ENCODE measurements around the gene SGCD.

Gene SGCD

DNA sequence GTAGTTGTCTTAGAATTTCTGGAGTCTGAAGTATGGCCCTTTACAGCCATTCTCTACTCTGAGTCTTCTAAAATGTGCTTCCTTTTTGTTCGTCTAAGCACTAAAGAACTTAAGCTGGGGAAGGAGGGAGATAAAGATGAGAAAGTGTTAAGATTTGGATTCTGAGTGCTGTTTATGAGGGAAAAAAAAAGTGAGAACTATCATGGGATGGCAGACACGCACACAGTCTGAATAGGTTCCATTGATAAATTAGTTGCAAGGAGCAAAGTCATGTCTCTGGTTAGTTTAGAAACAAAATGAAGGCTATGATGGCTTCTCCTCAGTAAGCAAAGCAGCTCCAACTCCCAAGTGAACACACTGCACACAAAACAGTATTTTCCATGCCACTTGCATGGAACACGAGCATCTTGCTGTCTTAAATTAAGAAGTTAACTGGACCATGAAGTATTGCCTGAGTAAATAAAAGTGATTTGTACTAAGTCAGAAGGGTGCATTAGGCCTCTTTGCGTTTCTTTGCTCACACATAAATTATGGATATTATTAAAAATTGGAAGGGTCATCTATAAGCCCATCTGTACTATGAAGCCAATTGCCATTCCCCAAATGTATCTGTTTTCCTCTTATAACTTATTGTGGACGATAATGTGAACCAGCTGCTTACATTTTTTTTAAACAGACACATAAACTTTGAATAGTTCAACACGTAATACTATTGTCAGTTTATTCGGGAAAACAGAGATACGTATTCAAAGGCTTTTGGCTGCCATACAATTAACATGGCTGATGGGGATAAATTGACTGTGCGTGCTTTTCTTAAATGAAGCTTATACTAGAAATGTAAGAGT, 199.3 kb downstream of the SGCD start:
- Mint-ChIP-seq H3K27ac (no peak overlapping the region), H3K9me3 (no peaks in the 10 kb centered on the region), H3K36me3 (ENCODE audit: insufficient read depth) (no peaks in the 10 kb centered on the region), H3K4me3 (no peak overlapping the region), H3K27me3 (peaks cover 0 to 5% of the 10 kb centered on the region in 2 donors), H3K4me1 (ENCODE audit: low read depth in 2 of 2) (no peaks in the 10 kb centered on the region)
- ATAC-seq (replicated peaks) (no peak), DNase-seq (no peak)

- Mint-ChIP-seq H3K4me1 (ENCODE audit: low read depth in 2 of 2) (no peaks in the 10 kb centered on the region), H3K27me3 (peaks cover 0 to 5% of the 10 kb centered on the region in 2 donors), H3K27ac (no peak overlapping the region), H3K9me3 (no peaks in the 10 kb centered on the region), H3K36me3 (ENCODE audit: insufficient read depth) (no peaks in the 10 kb centered on the region), H3K4me3 (no peak overlapping the region)
- no peak for ATAC-seq (replicated peaks)
- no peak for DNase-seq
Observed at GRCh38 chr5:156527611-156528010, 200.6 kb downstream of the SGCD start.

GRCh38 chr5:156528673-156529072, 201.7 kb downstream of the SGCD start:
- peaks cover 5 to 8% of the 10 kb centered on the region in 2 donors for H3K27me3 Mint-ChIP-seq
- H3K4me3 Mint-ChIP-seq = no peak overlapping the region
- ATAC-seq (replicated peaks) = no peak
- no peak for DNase-seq
- H3K27ac Mint-ChIP-seq = no peak overlapping the region
- no peaks in the 10 kb centered on the region for H3K4me1 Mint-ChIP-seq (ENCODE audit: low read depth in 2 of 2)
- no peaks in the 10 kb centered on the region for H3K9me3 Mint-ChIP-seq
- H3K36me3 Mint-ChIP-seq (ENCODE audit: insufficient read depth) = no peaks in the 10 kb centered on the region

DNA sequence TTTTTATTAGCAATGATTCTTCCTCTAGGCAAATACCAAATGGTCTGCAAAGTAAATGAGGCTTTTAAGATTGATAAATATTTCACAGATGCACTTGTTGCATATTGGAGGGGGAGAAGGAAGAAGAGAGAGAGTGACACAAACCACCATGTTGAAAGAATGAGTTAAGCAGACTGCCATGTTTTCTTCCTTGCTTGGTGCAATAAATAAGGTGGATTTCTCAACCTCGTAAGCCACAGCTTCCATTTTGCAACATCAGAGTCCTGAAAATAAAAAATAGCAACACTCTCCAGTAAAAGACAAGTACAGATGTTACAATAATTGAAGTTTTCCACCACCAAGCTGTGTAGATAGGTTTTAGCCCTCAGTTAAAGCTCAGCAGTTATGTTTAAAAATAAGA, 202.9 kb downstream of the SGCD start:
- Mint-ChIP-seq H3K27me3 (peaks cover 8 to 12% of the 10 kb centered on the region in 2 donors), H3K36me3 (ENCODE audit: insufficient read depth) (no peaks in the 10 kb centered on the region), H3K4me3 (no peak overlapping the region), H3K27ac (no peak overlapping the region), H3K9me3 (no peaks in the 10 kb centered on the region), H3K4me1 (ENCODE audit: low read depth in 2 of 2) (no peaks in the 10 kb centered on the region)
- ATAC-seq (replicated peaks) (no peak), DNase-seq (no peak)

DNA sequence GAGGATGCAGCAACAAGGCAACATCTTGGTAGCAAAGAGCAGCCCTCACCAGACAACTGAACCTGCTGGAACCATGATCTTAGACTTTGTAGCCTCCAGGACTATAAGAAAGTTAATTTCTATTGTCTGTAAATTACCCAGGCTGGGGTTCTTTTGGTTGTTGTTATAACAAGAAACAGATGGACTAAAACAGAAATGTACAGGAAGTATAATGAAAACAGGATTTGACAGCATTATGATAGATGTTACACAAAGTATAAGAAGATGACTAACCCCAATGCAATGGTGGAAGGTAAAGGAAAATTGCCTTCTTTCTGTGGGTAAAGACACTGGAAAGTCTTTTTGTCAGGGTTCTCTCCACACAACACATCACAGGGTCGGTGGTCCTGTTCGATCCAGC, 204.2 kb downstream of the SGCD start:
- Mint-ChIP-seq H3K9me3 (no peaks in the 10 kb centered on the region), H3K4me3 (no peak overlapping the region), H3K36me3 (ENCODE audit: insufficient read depth) (no peaks in the 10 kb centered on the region), H3K4me1 (ENCODE audit: low read depth in 2 of 2) (no peaks in the 10 kb centered on the region), H3K27me3 (peaks cover 8 to 12% of the 10 kb centered on the region in 2 donors), H3K27ac (no peak overlapping the region)
- no peak for ATAC-seq (replicated peaks)
- DNase-seq = no peak

GRCh38 chr5:156532921-156533320, 206.0 kb downstream of the SGCD start:
- Mint-ChIP-seq H3K9me3 (no peaks in the 10 kb centered on the region), H3K36me3 (ENCODE audit: insufficient read depth) (no peaks in the 10 kb centered on the region), H3K27me3 (peaks cover 14 to 17% of the 10 kb centered on the region in 2 donors), H3K27ac (no peak overlapping the region), H3K4me3 (no peak overlapping the region), H3K4me1 (ENCODE audit: low read depth in 2 of 2) (no peaks in the 10 kb centered on the region)
- no peak for ATAC-seq (replicated peaks)
- no peak for DNase-seq

DNA sequence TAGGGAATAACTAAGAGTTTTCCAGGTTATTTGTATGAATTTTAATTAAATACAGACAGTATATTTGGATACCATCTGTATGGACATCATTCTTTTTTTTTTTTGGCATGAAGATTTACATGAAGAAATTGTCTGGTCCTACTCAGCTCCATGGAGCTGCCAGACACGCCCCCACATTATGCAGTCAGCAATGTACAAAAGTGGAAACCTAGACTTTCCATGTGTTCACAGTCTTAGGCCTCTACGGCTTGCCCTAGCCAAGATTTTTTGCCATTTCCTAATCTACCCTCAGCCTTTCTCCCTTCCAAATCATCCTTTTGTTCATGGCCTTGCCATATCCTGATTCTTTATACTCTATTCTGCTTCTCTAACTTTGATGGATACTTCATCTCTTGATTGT, 207.1 kb downstream of the SGCD start:
- ATAC-seq (replicated peaks) (no peak), DNase-seq (no peak)
- no peaks in the 10 kb centered on the region for H3K36me3 Mint-ChIP-seq (ENCODE audit: insufficient read depth)
- peaks cover 14 to 17% of the 10 kb centered on the region in 2 donors for H3K27me3 Mint-ChIP-seq
- no peak overlapping the region for H3K4me3 Mint-ChIP-seq
- H3K27ac Mint-ChIP-seq = no peak overlapping the region
- no peaks in the 10 kb centered on the region for H3K4me1 Mint-ChIP-seq (ENCODE audit: low read depth in 2 of 2)
- H3K9me3 Mint-ChIP-seq = no peaks in the 10 kb centered on the region

DNA sequence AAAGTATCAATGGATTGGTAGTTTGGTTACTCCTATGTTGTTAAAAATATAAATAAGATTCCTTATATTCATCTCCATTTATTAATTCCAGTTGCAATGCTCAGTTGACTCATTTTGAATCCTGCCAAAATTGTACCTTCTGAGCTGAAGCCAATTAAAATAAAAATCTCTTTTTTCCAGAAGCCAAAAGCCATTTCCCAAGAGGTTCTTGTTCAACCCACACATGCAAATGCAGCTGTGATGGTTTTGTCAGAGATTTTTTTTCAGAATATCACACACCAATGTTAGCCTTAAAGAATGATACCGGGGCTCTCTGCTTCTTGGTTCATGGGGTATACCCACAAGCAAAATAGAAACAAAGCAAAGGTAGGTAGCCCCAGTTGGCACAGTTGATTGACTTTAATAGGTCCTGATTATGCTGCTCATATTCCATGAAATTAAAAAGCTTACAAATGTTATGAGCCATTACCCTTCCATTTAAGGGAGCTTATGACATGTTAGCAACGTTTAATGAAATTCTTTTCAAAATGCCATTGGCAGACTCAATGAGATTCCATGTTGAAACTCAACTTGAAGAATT, 208.0 kb downstream of the SGCD start:
- Mint-ChIP-seq H3K4me3 (no peak overlapping the region), H3K27ac (no peak overlapping the region), H3K4me1 (ENCODE audit: low read depth in 2 of 2) (no peaks in the 10 kb centered on the region), H3K36me3 (ENCODE audit: insufficient read depth) (no peaks in the 10 kb centered on the region), H3K9me3 (no peaks in the 10 kb centered on the region), H3K27me3 (peaks cover 14 to 17% of the 10 kb centered on the region in 2 donors)
- ATAC-seq (replicated peaks) (no peak), DNase-seq (no peak)

GRCh38 chr5:156540491-156540890, 213.5 kb downstream of the SGCD start:
- Mint-ChIP-seq H3K4me1 (ENCODE audit: low read depth in 2 of 2) (no peaks in the 10 kb centered on the region), H3K27ac (no peak overlapping the region), H3K36me3 (ENCODE audit: insufficient read depth) (no peaks in the 10 kb centered on the region), H3K27me3 (peaks cover 18% of the 10 kb centered on the region in 2 donors), H3K4me3 (no peak overlapping the region), H3K9me3 (no peaks in the 10 kb centered on the region)
- no peak for ATAC-seq (replicated peaks)
- no peak for DNase-seq

DNA sequence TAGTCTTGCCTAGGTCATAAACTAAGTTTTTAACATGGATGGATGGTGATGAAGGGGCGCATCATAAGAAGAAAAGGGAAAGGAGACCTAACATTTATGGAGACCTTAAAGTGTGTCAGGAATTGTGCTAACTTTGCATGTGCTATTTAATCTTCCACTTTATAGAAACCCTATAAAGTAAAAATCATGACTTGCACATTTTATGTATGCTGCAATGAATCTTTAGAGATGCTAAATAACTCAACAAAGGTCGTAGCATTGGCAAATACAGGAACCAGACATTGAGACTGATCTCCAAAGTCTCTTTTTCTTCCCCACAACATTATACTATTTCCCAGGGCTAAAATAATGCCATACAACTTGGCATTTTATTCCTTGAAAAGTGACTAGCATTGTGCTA, 214.6 kb downstream of the SGCD start:
- H3K4me1 Mint-ChIP-seq (ENCODE audit: low read depth in 2 of 2) = no peaks in the 10 kb centered on the region
- H3K27me3 Mint-ChIP-seq = peaks cover 18% of the 10 kb centered on the region in 2 donors
- no peaks in the 10 kb centered on the region for H3K9me3 Mint-ChIP-seq
- ATAC-seq (replicated peaks) (no peak), DNase-seq (no peak)
- no peak overlapping the region for H3K4me3 Mint-ChIP-seq
- H3K27ac Mint-ChIP-seq = no peak overlapping the region
- H3K36me3 Mint-ChIP-seq (ENCODE audit: insufficient read depth) = no peaks in the 10 kb centered on the region

- Mint-ChIP-seq H3K4me1 (ENCODE audit: low read depth in 2 of 2) (no peaks in the 10 kb centered on the region), H3K36me3 (ENCODE audit: insufficient read depth) (no peaks in the 10 kb centered on the region), H3K27ac (no peak overlapping the region), H3K27me3 (peaks cover 10% of the 10 kb centered on the region in 2 donors), H3K9me3 (no peaks in the 10 kb centered on the region), H3K4me3 (no peak overlapping the region)
- DNase-seq (no peak), ATAC-seq (replicated peaks) (no peak)
Observed at GRCh38 chr5:156543348-156544145, 216.6 kb downstream of the SGCD start.

- H3K36me3 Mint-ChIP-seq (ENCODE audit: insufficient read depth) = no peaks in the 10 kb centered on the region
- H3K4me1 Mint-ChIP-seq (ENCODE audit: low read depth in 2 of 2) = no peaks in the 10 kb centered on the region
- no peak overlapping the region for H3K27ac Mint-ChIP-seq
- DNase-seq (no peak), ATAC-seq (replicated peaks) (no peak)
- H3K4me3 Mint-ChIP-seq = no peak overlapping the region
- no peaks in the 10 kb centered on the region for H3K9me3 Mint-ChIP-seq
- peaks cover 7 to 9% of the 10 kb centered on the region in 2 donors for H3K27me3 Mint-ChIP-seq
Observed at GRCh38 chr5:156552855-156553358, 225.9 kb downstream of the SGCD start.

DNA sequence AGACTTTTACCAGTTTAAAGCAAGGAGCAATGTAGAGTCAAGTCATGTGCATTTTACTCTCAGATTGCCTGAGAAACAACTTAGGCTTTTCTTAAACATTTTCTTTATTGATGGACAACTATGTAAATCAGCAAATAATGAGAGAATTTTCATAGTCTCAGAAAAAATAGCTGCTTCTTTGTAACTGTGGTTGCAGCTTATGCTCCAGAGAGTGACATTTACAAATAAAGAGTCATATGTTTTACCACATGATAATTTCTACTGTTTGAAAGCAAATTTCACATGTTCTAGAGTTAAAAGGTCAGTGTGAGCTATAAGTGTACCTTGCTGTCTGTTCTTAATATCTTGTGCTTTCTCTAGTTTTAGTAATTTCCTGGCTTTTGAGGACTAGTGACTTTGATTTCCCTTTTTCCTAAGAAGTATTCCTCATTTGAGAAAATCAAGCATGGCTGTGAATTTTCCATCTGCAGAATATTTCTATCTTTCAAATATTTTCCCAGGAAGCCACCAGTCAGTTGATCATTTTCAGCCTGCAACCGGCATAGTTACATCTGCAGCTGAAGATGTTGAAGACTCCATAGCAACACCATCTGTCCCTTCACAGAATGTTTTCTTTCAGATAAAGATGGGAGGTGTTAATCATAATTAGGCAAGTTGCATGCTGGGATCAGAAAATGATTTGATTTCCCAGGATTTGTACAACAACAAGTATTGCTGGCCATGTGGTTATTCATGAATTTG, 229.9 kb downstream of the SGCD start:
- no peaks in the 10 kb centered on the region for H3K36me3 Mint-ChIP-seq (ENCODE audit: insufficient read depth)

More for the DNA sequence above, 229.9 kb downstream of the SGCD start:
- Mint-ChIP-seq H3K27ac (no peak overlapping the region), H3K4me1 (ENCODE audit: low read depth in 2 of 2) (no peaks in the 10 kb centered on the region), H3K9me3 (no peaks in the 10 kb centered on the region), H3K27me3 (peaks cover 0 to 9% of the 10 kb centered on the region in 2 donors), H3K4me3 (no peak overlapping the region)
- ATAC-seq (replicated peaks) (no peak), DNase-seq (no peak)
